Ascending aorta (tissue), 2 donors: ENCODE results near the gene ADAMTS10. TPM values are rescaled to one million over a fixed set of nuclear protein-coding genes. Genes with fewer than 3 reads are reported as not detected.

Experiments used
- DNase-seq, 2 donors: peaks; one replicate each; pipeline ENCODE4 v3.0.0-alpha.2; 2019; ENCODE audit warnings: low spot score in 2 of 2
- H3K27ac ChIP-seq, 2 donors: fragments of 200-600 bp; sonication (generic); one replicate each; pipeline ENCODE4 v1.5.1; 2016 to 2017; ENCODE audit warnings: mild to moderate bottlenecking in 1 of 2
- H3K27me3 ChIP-seq: fragments of 200-600 bp; sonication (generic); one replicate; pipeline ENCODE4 v1.5.1; 2017
- H3K36me3 ChIP-seq, 2 donors: fragments of 200-600 bp; sonication (generic); one replicate each; pipeline ENCODE4 v1.5.1; 2016
- H3K4me1 ChIP-seq, 2 donors: fragments of 200-600 bp; sonication (generic); one replicate each; pipeline ENCODE4 v1.5.1; 2016 to 2017; ENCODE audit warnings: mild to moderate bottlenecking in 1 of 2
- H3K4me3 ChIP-seq, 2 donors: fragments of 200-600 bp; sonication (generic); one replicate each; pipeline ENCODE4 v1.5.1; 2016 to 2017; ENCODE audit warnings: mild to moderate bottlenecking in 1 of 2
- H3K9me3 ChIP-seq, 2 donors: fragments of 200-600 bp; sonication (generic); one replicate each; pipeline ENCODE4 v1.5.1; 2016
- CTCF ChIP-seq, 3 experiments: fragments of 200-600 bp in 2 of 3; fragments of 450-650 bp in 1 of 3; sonication (generic) in 2 of 3; IDR thresholded peaks; one replicate each; pipeline ENCODE4 v1.5.1; 2016 to 2019; ENCODE audit warnings: antibody characterized with exemption in 3 of 3, mild to moderate bottlenecking in 1 of 3, moderate library complexity in 1 of 3
- intact Hi-C: fragments of 100-400 bp; cut with DNase I; formaldehyde crosslinking; loops from one replicate; pipeline ENCODE4 v1.15.1; 2023
- total RNA-seq: library from RNA; depleted of rRNA; stranded (reverse); fragments of >200 nt; gene quantifications from one replicate; pipeline ENCODE4 v1.1.0, GENCODE V29; 2016

The ADAMTS10 gene
- total RNA-seq = 184 TPM

DNA sequence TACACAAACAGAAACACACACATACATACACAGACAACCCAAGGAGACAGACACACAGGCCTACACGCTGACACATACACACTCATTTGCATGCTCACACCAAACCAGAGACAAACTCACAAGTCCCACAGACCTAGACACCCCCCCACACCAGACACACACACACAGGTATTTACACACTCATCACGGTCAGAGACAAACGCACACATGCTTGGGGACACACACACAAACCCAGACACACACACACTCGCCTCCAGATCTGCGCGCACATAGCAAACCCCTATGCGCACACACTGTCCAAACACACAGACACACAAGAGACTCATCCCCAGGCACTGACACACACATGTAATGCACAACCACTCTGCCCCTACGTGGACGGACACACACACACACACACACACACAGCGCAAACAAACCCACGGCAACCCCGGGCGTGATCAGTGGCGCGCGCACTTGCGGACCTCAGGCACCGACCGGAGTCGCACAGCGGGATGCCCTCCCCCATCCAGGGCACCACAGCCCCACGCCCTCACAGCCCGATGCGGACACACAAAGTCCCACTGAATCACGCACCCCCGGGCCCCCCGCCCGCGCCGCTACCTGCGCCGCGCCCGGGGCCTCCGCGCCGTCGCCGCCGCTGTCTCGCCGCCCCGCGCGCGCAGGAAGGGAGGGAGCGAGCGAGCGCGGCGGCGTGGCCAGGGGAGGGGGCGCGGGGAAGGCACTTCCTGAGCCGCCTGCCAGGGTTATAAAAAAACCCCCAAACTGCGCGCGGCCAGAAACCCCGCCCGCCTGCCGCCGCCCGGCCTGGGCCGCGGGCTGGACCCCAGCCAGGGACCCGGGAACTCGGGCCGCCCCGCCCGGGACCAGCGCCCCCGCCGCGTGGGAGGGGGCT is at the start of gene ADAMTS10:
ADAMTS10 (minus strand) TSS at position 675 of the 895 bp plus-strand sequence. CDS start 5,005 bp downstream, outside the sequence.
- intact Hi-C loops = loop anchor here (1.0 kb wide), 1 partner anchor 18 kb away; no protein-coding TSS in a partner anchor
- Histone ChIP-seq H3K27me3 (no peaks in the 10 kb centered on the region), H3K4me3 (peak within 1 kb of the TSS; percentile 61 to 80), H3K4me1 (peaks cover 11 to 30% of the 10 kb centered on the region in 2 donors), H3K9me3 (no peaks in the 10 kb centered on the region), H3K27ac (peak within 1 kb of the TSS; percentile 90 to 94), H3K36me3 (peaks cover 4 to 6% of the 10 kb centered on the region in 2 donors)
- no peak for TF ChIP-seq CTCF (IDR thresholded peaks at IDR 0.05)
- DNase-seq = peak in 1 of 2 donors; percentile 79

DNA sequence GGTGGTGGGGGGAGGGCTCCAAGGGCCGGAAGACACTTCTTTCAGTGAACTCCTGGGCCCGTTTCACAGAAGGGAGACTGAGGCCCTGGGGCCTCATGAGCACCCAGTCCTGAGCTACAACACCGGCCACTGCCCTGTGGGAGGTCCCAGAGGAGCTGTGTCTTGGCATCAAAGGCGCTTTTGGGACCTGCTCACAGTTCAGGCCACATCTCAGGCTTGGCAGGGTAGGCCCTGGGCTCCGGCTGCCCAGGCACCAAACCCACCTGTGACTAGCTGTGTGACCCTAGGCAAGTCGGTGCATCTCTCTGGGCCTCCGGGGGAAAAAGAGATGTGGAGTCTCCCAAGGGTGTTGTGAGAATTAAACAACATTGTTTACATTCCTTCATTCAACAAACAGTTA is 49.4 kb upstream of the ADAMTS10 start:
- intact Hi-C loops = no loop called here

DNA sequence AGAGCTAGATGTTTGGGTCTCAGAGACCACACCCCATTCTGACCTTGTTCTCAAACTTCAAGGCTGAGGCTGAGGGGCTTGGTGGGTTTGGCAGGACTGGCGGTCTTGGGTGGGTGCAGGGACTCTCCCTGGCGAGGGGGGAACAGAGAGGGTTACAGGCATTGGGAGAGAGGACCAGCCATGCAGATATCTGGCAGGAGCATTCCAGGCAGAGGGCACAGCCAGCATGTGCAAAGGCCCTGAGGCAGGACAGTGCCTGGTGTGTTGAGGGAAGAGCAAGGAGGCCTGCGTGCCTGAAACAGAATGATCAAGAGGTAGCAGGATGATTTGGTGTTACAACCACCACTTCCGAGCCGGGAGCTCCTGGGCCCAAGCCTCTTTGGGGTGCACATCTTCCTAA is 47.4 kb upstream of the ADAMTS10 start:
- H3K4me1 ChIP-seq = no peaks in the 10 kb centered on the region
- H3K9me3 ChIP-seq = no peaks in the 10 kb centered on the region
- no peak overlapping the region for H3K27ac ChIP-seq
- TF ChIP-seq CTCF (IDR thresholded peaks at IDR 0.05) = no peak
- no peaks in the 10 kb centered on the region for H3K27me3 ChIP-seq
- no peak for DNase-seq
- intact Hi-C loops = no loop called here
- H3K4me3 ChIP-seq = no peak overlapping the region
- H3K36me3 ChIP-seq = no peaks in the 10 kb centered on the region

More for the DNA sequence above, 49.4 kb upstream of the ADAMTS10 start:
- no peak for DNase-seq
- Histone ChIP-seq H3K27ac (no peak overlapping the region), H3K4me1 (no peaks in the 10 kb centered on the region), H3K27me3 (no peaks in the 10 kb centered on the region), H3K9me3 (no peaks in the 10 kb centered on the region), H3K36me3 (no peaks in the 10 kb centered on the region), H3K4me3 (no peak overlapping the region)
- no peak for TF ChIP-seq CTCF (IDR thresholded peaks at IDR 0.05)

DNA sequence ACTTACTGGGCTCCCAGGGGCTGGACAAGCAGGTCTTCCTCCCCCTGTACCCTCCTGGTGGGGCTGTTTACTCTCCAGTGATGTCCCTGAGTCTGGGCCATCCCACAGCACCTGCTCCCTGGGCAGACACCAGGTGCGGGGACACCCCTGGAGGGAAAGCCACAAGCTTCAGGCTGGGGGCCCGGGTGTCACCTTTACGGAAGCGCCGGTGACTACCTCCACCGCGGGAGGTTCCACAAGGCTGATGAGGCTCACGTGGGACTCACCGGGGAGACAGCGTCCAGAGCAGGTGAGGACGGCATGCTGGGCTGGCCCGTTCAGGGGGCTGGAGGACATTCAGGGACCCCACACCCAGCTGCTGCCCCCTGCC is 44.8 kb upstream of the ADAMTS10 start:
- Histone ChIP-seq H3K4me1 (no peaks in the 10 kb centered on the region), H3K27me3 (no peaks in the 10 kb centered on the region), H3K36me3 (no peaks in the 10 kb centered on the region), H3K4me3 (no peak overlapping the region), H3K9me3 (no peaks in the 10 kb centered on the region), H3K27ac (no peak overlapping the region)
- no peak for DNase-seq
- no peak for TF ChIP-seq CTCF (IDR thresholded peaks at IDR 0.05)
- intact Hi-C loops = loop anchor here (2.0 kb wide), 2 partner anchors 39 to 425 kb away; no protein-coding TSS in a partner anchor

DNA sequence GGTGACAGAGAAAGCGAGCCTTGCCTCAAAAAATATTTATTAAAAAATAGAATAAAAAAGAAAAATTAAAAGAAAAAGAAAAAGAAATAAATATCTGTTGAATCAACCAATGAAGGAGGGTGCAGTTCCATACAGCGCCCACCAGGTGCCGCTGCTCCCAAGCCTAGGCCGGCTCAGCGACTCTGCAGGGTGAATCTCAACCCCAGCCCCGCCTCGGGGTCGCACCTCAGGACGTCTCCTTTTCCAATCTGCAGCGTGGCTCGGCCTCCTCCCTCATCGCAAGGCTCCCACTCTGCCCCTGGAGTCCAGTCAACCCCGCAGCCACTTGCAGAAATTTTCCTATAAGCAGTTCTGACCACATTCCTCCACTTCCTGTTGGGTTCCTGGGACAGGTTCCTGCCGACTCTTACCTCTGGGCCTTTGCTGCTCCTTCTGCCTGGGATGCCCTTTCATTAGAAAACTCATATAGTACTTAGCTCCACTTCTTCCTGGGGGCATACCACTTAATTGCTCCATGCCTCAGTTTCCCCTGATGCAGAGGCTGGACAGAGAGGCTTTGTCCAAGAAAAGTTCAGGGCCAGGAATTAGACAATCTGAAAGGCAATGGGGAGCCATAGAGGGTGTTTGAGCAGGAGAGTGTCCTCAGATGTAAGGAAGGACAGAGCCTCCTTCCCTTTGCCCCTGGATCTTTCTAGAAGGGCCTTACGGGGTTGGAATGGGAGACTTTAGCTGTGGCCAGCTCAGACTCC is 44.2 kb upstream of the ADAMTS10 start:
- H3K27me3 ChIP-seq = no peaks in the 10 kb centered on the region
- intact Hi-C loops = loop anchor here (2.0 kb wide), 2 partner anchors 40 to 426 kb away; no protein-coding TSS in a partner anchor
- H3K4me3 ChIP-seq = peak overlapping the region in 1 of 2 donors; percentile 30
- H3K36me3 ChIP-seq = no peaks in the 10 kb centered on the region
- no peak for DNase-seq
- peak; percentile 79 to 100 (median 98) for TF ChIP-seq CTCF (IDR thresholded peaks at IDR 0.05)
- H3K27ac ChIP-seq = no peak overlapping the region
- no peaks in the 10 kb centered on the region for H3K4me1 ChIP-seq
- no peaks in the 10 kb centered on the region for H3K9me3 ChIP-seq
